Mammary epithelial cell (primary cell): ENCODE measurements around the gene KRT31.

Experiments
- EZH2 ChIP-seq: IDR thresholded peaks from 2 replicates; pipeline ENCODE4 v1.6.1; 2012; ENCODE audit warnings: low read length, inconsistent platforms, borderline replicate concordance
- TF ChIP-seq, protein P1 (sequence below), 2 donors: IDR thresholded peaks in 1 of 2; conservative IDR thresholded peaks in 1 of 2; 2 replicates each; pipeline ENCODE4 v1.5.1; 2011 to 2012; ENCODE audit warnings: inconsistent platforms in 2 of 2, low read length in 2 of 2, mild to moderate bottlenecking in 2 of 2, control low read depth in 1 of 2, low read depth in 1 of 2; ENCODE audit not compliant: insufficient read depth in 1 of 2; ENCODE audit errors: extremely low read depth in 1 of 2

DNA sequence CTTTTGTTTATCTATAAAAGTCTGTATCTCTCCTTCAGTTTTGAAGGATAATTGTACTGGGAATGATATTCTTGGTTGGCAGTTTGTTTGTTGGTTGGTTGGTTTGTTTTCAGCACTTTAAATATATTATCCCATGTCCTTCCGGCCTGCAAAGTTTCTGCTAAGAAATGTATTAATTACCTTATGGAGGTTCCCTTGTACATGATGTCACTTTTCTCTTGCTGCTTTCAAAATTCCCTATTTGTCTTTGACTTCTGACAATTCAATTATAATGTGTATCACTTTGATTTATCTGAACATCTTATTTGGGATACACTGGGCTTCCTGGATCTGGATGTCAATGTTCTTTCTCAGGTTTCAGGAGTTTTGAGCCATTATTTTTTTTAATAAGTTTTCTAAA is 11.2 kb downstream of the KRT31 start:
- TF ChIP-seq EZH2: no peak
- TF ChIP-seq, protein P1, sequence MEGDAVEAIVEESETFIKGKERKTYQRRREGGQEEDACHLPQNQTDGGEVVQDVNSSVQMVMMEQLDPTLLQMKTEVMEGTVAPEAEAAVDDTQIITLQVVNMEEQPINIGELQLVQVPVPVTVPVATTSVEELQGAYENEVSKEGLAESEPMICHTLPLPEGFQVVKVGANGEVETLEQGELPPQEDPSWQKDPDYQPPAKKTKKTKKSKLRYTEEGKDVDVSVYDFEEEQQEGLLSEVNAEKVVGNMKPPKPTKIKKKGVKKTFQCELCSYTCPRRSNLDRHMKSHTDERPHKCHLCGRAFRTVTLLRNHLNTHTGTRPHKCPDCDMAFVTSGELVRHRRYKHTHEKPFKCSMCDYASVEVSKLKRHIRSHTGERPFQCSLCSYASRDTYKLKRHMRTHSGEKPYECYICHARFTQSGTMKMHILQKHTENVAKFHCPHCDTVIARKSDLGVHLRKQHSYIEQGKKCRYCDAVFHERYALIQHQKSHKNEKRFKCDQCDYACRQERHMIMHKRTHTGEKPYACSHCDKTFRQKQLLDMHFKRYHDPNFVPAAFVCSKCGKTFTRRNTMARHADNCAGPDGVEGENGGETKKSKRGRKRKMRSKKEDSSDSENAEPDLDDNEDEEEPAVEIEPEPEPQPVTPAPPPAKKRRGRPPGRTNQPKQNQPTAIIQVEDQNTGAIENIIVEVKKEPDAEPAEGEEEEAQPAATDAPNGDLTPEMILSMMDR (conservative IDR thresholded peaks at IDR 0.05 in 1 of 2, IDR thresholded peaks at IDR 0.05 in 1 of 2; ENCODE audit: extremely low read depth in 1 of 2, insufficient read depth in 1 of 2, low read depth in 1 of 2, low read length in 2 of 2): no peak
